GM19468 (cell line): Measurements from ENCODE around the gene SYCP2.

Experiments
- ATAC-seq: cut with Tn5 transposase; IDR thresholded peaks from one replicate; pipeline ENCODE4 v1.9.1; 2021; ENCODE audit warnings: mild to moderate bottlenecking, moderate library complexity, moderate number of reproducible peaks; ENCODE audit not compliant: unreplicated experiment; ENCODE audit errors: extremely low read depth

Gene SYCP2

DNA sequence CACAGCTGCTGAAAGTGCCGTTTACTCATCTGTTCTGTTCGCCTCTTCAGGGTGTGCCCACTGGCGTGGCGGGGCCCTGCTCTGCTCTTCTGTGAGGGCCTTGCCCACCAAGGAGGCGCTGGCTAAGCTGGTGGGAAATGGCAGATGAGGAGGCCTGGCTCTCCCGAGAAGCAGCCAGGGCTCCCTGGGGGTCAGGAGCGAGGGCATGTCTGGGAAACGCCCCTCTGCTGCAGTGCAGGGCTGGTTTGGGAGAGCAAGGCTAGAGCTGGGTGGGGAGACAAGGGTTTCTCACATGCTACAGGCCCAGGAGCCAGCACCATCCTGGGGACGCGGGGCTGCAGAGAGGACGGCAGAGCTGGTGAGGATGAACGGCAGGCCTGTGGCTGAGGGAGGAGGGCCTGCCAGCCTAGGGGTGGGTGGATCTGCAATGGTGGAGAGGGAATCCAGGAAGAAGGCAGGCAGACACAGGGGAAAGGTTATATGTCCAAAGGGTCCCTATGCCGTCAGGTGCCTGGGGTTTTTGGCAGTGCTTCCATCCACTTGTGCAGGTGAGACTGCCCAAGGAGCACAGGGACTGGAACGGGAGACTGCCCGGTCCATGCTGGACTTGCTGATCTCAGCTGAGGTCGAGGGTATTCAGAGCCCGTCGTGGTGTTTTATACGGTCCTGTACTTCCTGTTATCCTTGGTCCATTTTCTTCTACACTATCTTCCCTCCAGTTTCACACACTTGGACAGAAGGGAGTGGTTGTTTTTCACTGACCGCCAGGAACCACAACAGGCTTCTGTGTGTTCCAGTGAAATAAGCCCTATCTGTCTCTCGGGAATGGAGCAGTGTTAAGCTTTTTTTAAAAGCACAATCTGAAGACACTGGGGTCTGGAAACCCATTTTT is 119.2 kb downstream of the SYCP2 start:
- ATAC-seq, result no peak
